Parathyroid adenoma (tissue), 2 donors: ENCODE measurements around the gene GCK.

Experiments used
- H2AFZ ChIP-seq: fragments of 300-600 bp; sonication (generic); one replicate; pipeline ENCODE4 v1.7.0; 2017; ENCODE audit warnings: antibody characterized with exemption, mild to moderate bottlenecking
- H3K27ac ChIP-seq: fragments of 300-600 bp; sonication (generic); one replicate; pipeline ENCODE4 v1.7.0; 2017
- H3K27me3 ChIP-seq: fragments of 300-600 bp; sonication (generic); one replicate; pipeline ENCODE4 v1.7.0; 2017; ENCODE audit warnings: low read length; ENCODE audit not compliant: control insufficient read depth, insufficient read depth
- H3K36me3 ChIP-seq: fragments of 300-600 bp; sonication (generic); one replicate; pipeline ENCODE4 v1.7.0; 2017; ENCODE audit warnings: low read length; ENCODE audit not compliant: control insufficient read depth, insufficient read depth
- H3K4me1 ChIP-seq: fragments of 300-600 bp; sonication (generic); one replicate; pipeline ENCODE4 v1.7.0; 2017; ENCODE audit warnings: control low read depth
- H3K4me2 ChIP-seq: fragments of 300-600 bp; sonication (generic); one replicate; pipeline ENCODE4 v1.7.0; 2017; ENCODE audit warnings: low read length
- H3K4me3 ChIP-seq: fragments of 300-600 bp; sonication (generic); one replicate; pipeline ENCODE4 v1.7.0; 2017; ENCODE audit warnings: low read depth, low read length
- H3K79me2 ChIP-seq: fragments of 300-600 bp; sonication (generic); one replicate; pipeline ENCODE4 v1.7.0; 2017; ENCODE audit warnings: control low read depth
- H3K9ac ChIP-seq: fragments of 300-600 bp; sonication (generic); one replicate; pipeline ENCODE4 v1.7.0; 2017; ENCODE audit warnings: mild to moderate bottlenecking
- H3K9me3 ChIP-seq: fragments of 300-600 bp; sonication (generic); one replicate; pipeline ENCODE4 v1.7.0; 2017; ENCODE audit warnings: low read length; ENCODE audit not compliant: control insufficient read depth
- CTCF ChIP-seq: fragments of 300-600 bp; sonication (generic); IDR thresholded peaks from one replicate; pipeline ENCODE4 v1.7.0; 2017; ENCODE audit warnings: antibody characterized with exemption, mild to moderate bottlenecking
- donor health status: primary hyperparathyroidism.

GCK gene

GRCh38 chr7:44109991-44110390 lies 79.2 kb downstream of the GCK start:
- Histone ChIP-seq H3K36me3 (no peaks in the 10 kb centered on the region), H3K4me1 (no peaks in the 10 kb centered on the region)
- TF ChIP-seq CTCF, result no peak

GRCh38 chr7:44108768-44109750 lies 80.2 kb downstream of the GCK start:
- Histone ChIP-seq H3K79me2 (no peaks in the 10 kb centered on the region), H3K9me3 (no peaks in the 10 kb centered on the region), H3K4me1 (no peaks in the 10 kb centered on the region), H3K27me3 (no peaks in the 10 kb centered on the region), H3K4me2 (no peak overlapping the region), H3K27ac (no peak overlapping the region), H3K36me3 (no peaks in the 10 kb centered on the region), H2AFZ (no peak overlapping the region), H3K9ac (no peak overlapping the region), H3K4me3 (no peak overlapping the region)
- TF ChIP-seq CTCF, result no peak

More at GRCh38 chr7:44109991-44110390, 79.2 kb downstream of the GCK start:
- Histone ChIP-seq H3K79me2 (no peaks in the 10 kb centered on the region), H3K9me3 (no peaks in the 10 kb centered on the region), H3K9ac (no peak overlapping the region), H3K27me3 (no peaks in the 10 kb centered on the region), H3K27ac (no peak overlapping the region), H3K4me2 (no peak overlapping the region), H3K4me3 (no peak overlapping the region), H2AFZ (no peak overlapping the region)

- no peak overlapping the region for H3K4me3 ChIP-seq
- no peaks in the 10 kb centered on the region for H3K4me1 ChIP-seq
- no peak overlapping the region for H2AFZ ChIP-seq
- H3K4me2 ChIP-seq, result no peak overlapping the region
- no peaks in the 10 kb centered on the region for H3K36me3 ChIP-seq
- H3K9me3 ChIP-seq, result no peaks in the 10 kb centered on the region
- H3K27ac ChIP-seq, result no peak overlapping the region
- H3K79me2 ChIP-seq, result no peaks in the 10 kb centered on the region
- TF ChIP-seq CTCF, result no peak
- H3K27me3 ChIP-seq, result no peaks in the 10 kb centered on the region
- H3K9ac ChIP-seq, result no peak overlapping the region
These were observed 81.1 kb downstream of the GCK start for GRCh38 chr7:44107961-44108767.

- Histone ChIP-seq H2AFZ (no peak overlapping the region), H3K9ac (no peak overlapping the region), H3K27me3 (no peaks in the 10 kb centered on the region), H3K27ac (no peak overlapping the region), H3K79me2 (no peaks in the 10 kb centered on the region), H3K9me3 (no peaks in the 10 kb centered on the region), H3K4me2 (no peak overlapping the region), H3K36me3 (no peaks in the 10 kb centered on the region), H3K4me1 (no peaks in the 10 kb centered on the region), H3K4me3 (no peak overlapping the region)
- no peak for TF ChIP-seq CTCF
These were observed 81.9 kb downstream of the GCK start for GRCh38 chr7:44107116-44107960.
